MCF 10A (cell line): ENCODE results near the gene ERMP1. TPM values are rescaled to one million over a fixed set of nuclear protein-coding genes. Genes with fewer than 3 reads are reported as not detected.

Experiments
- BruUV-seq: library from RNA; stranded (reverse); fragments of 400-500 nt; replicated peaks from 2 replicates; lab custom pipeline; 2021; lab: Mats Ljungman, UMichigan
- CTCF ChIA-PET: fragments of 300-600 bp; sonication (Branson Sonifier 250); formaldehyde crosslinking; extraction: SDS; loops from one replicate; lab custom pipeline; 2021; ENCODE audit warnings: antibody characterized with exemption, inconsistent platforms; lab: Yijun Ruan, JAX
- POLR2A ChIA-PET: fragments of 300-600, 350-650 bp; sonication (Branson Sonifier 250); formaldehyde crosslinking; extraction: SDS; loops from one replicate; lab custom pipeline; 2020; ENCODE audit warnings: antibody characterized with exemption, inconsistent platforms; lab: Yijun Ruan, JAX
- DNase-seq: peaks from one replicate; pipeline ENCODE4 v3.0.0-alpha.2; 2018; ENCODE audit not compliant: unreplicated experiment
- H3K27ac Mint-ChIP-seq: one replicate; pipeline ENCODE4 v1.8.0; 2022; ENCODE audit warnings: mild to moderate bottlenecking, low read depth, mixed read lengths; ENCODE audit not compliant: unreplicated experiment
- H3K27me3 Mint-ChIP-seq: one replicate; pipeline ENCODE4 v1.8.0; 2022; ENCODE audit warnings: mixed read lengths; ENCODE audit not compliant: insufficient read depth, unreplicated experiment
- H3K36me3 Mint-ChIP-seq: one replicate; pipeline ENCODE4 v1.8.0; 2022; ENCODE audit warnings: mild to moderate bottlenecking, moderate library complexity, mixed read lengths; ENCODE audit not compliant: insufficient read depth, unreplicated experiment
- H3K4me1 Mint-ChIP-seq: one replicate; pipeline ENCODE4 v1.8.0; 2022; ENCODE audit warnings: mixed read lengths; ENCODE audit not compliant: insufficient read depth, unreplicated experiment
- H3K4me3 Mint-ChIP-seq: one replicate; pipeline ENCODE4 v1.8.0; 2022; ENCODE audit warnings: mild to moderate bottlenecking, moderate library complexity, mixed read lengths; ENCODE audit not compliant: unreplicated experiment
- H3K9me3 Mint-ChIP-seq: one replicate; pipeline ENCODE4 v1.8.0; 2022; ENCODE audit warnings: mixed read lengths; ENCODE audit not compliant: unreplicated experiment
- CTCF ChIP-seq: fragments of 200-600 bp; IDR thresholded peaks from one replicate; pipeline ENCODE4 v1.8.0; 2022; ENCODE audit warnings: antibody characterized with exemption, mild to moderate bottlenecking; ENCODE audit not compliant: unreplicated experiment
- intact Hi-C: fragments of 100-400 bp; cut with micrococcal nuclease; formaldehyde crosslinking; loops from 2 replicates; pipeline ENCODE4 v1.14.1; 2022
- total RNA-seq: library from RNA; stranded (reverse); gene quantifications from 2 replicates; pipeline ENCODE4 v1.2.3, GENCODE V29; 2022

Gene ERMP1
- total RNA-seq, 1 experiment from 2014 or later = 17.2 TPM

DNA sequence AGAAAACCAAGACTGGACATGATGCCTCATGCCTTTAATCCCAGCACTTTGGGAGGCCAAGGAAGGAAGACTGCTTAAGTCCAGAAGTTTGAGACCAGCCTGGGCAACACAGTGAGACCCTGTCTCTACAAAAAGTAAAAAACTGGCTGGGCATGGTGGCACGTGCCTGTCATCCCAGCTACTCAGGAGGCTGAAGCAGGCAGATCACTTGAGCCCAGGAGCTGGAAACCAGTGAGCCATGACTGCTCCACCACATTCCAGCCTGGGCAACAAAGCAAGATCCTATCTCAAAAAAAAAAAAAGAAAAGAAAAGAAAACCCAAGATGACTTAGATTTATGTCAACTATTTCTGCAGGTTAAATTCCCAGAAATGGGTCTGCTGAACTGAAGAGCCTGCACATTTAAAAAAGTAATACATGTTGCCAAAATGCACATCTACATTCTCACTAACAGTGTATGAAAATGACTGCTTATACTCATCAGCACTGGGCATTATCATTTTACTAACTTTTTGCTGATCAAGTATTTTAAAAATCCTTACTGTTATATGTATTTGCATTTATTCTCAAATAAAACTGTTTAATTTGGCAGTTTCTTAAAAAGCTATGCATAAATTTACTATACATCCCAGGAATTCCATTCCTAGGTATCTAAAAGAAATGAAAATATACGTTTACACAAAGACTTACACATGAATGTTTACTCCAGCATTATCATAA is 14.3 kb downstream of the ERMP1 start:
- DNase-seq = no peak
- ChIA-PET CTCF (interaction anchor here (0.6 to 6.9 kb wide), 6 partner anchors 14 to 1641 kb away, joined by 3 to 45 read pairs (median 3); partner anchors contain the start of gene ERMP1), POLR2A (interaction anchor here (0.8 to 2.5 kb wide), 6 partner anchors 10 to 190 kb away, joined by 3 to 10 read pairs (median 4); partner anchors contain the start of gene ERMP1)
- Mint-ChIP-seq H3K4me1 (peaks cover 16% of the 10 kb centered on the region), H3K4me3 (no peak overlapping the region), H3K36me3 (peaks cover 11% of the 10 kb centered on the region), H3K27ac (peak overlapping the region; percentile 7), H3K27me3 (no peaks in the 10 kb centered on the region), H3K9me3 (no peaks in the 10 kb centered on the region)
- no TSS peak for BruUV-seq
- no peak for TF ChIP-seq CTCF
- intact Hi-C loops = no loop called here

DNA sequence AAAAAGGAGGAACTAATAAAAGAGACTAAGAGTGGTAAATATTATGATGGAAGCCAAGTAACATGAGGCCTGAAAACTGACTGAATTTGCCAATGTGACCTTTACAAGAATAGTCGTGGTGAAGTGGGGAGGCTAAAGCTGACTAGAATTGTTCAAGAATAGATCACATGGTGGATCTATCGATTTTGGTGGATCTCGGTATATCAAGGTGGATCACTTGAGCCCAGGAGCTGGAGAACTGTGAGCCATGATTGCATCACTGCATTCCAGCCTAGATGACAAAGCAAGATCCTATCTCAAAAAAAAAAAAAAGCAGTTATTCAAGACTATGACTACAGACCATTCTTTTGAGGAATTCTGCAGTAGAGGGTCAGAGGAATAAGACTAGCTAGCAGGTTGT is 15.1 kb downstream of the ERMP1 start:
- Mint-ChIP-seq H3K4me3 (no peak overlapping the region), H3K36me3 (peaks cover 6% of the 10 kb centered on the region), H3K4me1 (peaks cover 16% of the 10 kb centered on the region), H3K27me3 (no peaks in the 10 kb centered on the region), H3K27ac (peak overlapping the region; percentile 7), H3K9me3 (no peaks in the 10 kb centered on the region)
- no TSS peak for BruUV-seq
- DNase-seq = peak; percentile 67
- intact Hi-C loops = no loop called here
- TF ChIP-seq CTCF = no peak
- POLR2A ChIA-PET = interaction anchor here (0.5 to 2.5 kb wide), 8 partner anchors 9 to 190 kb away, joined by 3 to 10 read pairs (median 3); partner anchors contain the start of gene ERMP1
- CTCF ChIA-PET = interaction anchor here (0.6 to 6.9 kb wide), 4 partner anchors 15 to 1640 kb away, joined by 3 to 45 read pairs (median 5); partner anchors contain the start of gene ERMP1

DNA sequence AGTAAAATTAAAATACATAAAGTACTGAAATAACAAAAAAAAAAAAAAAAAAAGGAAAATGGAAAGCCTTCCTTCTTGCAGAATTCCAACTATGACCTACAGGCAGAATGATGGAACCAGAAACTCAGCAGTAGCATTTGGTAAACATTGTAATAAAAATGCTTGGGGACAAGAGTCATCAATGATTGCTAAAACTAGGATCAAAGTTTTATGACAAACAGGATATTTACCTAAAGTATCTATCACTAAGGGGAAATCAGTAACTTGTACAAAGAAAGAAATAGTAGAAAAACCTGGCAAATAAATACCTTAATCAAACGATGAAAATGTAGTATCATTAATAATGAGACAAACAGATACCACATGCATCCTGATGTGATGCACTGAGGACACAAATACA is 17.5 kb downstream of the ERMP1 start:
- no peak for DNase-seq
- Mint-ChIP-seq H3K36me3 (peaks cover 6% of the 10 kb centered on the region), H3K9me3 (no peaks in the 10 kb centered on the region), H3K4me3 (no peak overlapping the region), H3K27ac (no peak overlapping the region), H3K4me1 (peaks cover 16% of the 10 kb centered on the region), H3K27me3 (no peaks in the 10 kb centered on the region)
- intact Hi-C loops = no loop called here
- BruUV-seq = no TSS peak
- POLR2A ChIA-PET = no interaction called here
- CTCF ChIA-PET = no interaction called here
- no peak for TF ChIP-seq CTCF

GRCh38 chr9:5813824-5814223 is 19.1 kb downstream of the ERMP1 start:
- peak; percentile 37 for DNase-seq
- no peak for TF ChIP-seq CTCF
- Mint-ChIP-seq H3K27ac (no peak overlapping the region), H3K4me3 (no peak overlapping the region), H3K9me3 (no peaks in the 10 kb centered on the region), H3K36me3 (peaks cover 13% of the 10 kb centered on the region), H3K27me3 (no peaks in the 10 kb centered on the region), H3K4me1 (peaks cover 16% of the 10 kb centered on the region)
- POLR2A ChIA-PET = interaction anchor here (0.6 to 1.0 kb wide), 2 partner anchors 26 to 70 kb away, joined by 3 read pairs; no protein-coding TSS in a partner anchor
- BruUV-seq = no TSS peak
- intact Hi-C loops = no loop called here
- CTCF ChIA-PET = no interaction called here
